Adipocyte (in vitro differentiated cells): ENCODE measurements around the gene DLEC1.
"Not testable (repeated sequence)": the region's sequence is repeated elsewhere in the genome, so short reads cannot be mapped to it uniquely, and the experiment has no call there.

Experiments
- DNase-seq: peaks from one replicate; pipeline ENCODE4 v3.0.0-alpha.2; 2015; ENCODE audit warnings: low read depth
- H3K27me3 ChIP-seq: replicated peaks from 2 replicates; pipeline ENCODE4 v1.7.0; 2013; ENCODE audit warnings: mild to moderate bottlenecking, low read length, moderate library complexity; ENCODE audit not compliant: control insufficient read depth, insufficient read depth
- H3K36me3 ChIP-seq: 2 replicates; pipeline ENCODE4 v1.7.0; 2013; ENCODE audit warnings: low read length, mild to moderate bottlenecking, moderate library complexity; ENCODE audit not compliant: control insufficient read depth, insufficient read depth, severe bottlenecking
- H3K4me1 ChIP-seq: 2 replicates; pipeline ENCODE4 v1.7.0; 2013; ENCODE audit warnings: mild to moderate bottlenecking, low read length, moderate library complexity; ENCODE audit not compliant: control insufficient read depth, insufficient read depth
- H3K4me3 ChIP-seq: 2 replicates; pipeline ENCODE4 v1.7.0; 2013; ENCODE audit warnings: mild to moderate bottlenecking, low read length, moderate library complexity
- H3K9ac ChIP-seq: 2 replicates; pipeline ENCODE4 v1.7.0; 2013; ENCODE audit warnings: mild to moderate bottlenecking, low read length, moderate library complexity
- H3K9me3 ChIP-seq: 2 replicates; pipeline ENCODE4 v1.7.0; 2013; ENCODE audit warnings: mild to moderate bottlenecking, low read length, moderate library complexity; ENCODE audit not compliant: control insufficient read depth

DLEC1 gene

GRCh38 chr3:38151667-38152265, 112.8 kb downstream of the DLEC1 start:
- Histone ChIP-seq H3K4me1 (peaks cover 14% of the 10 kb centered on the region), H3K27me3 (no peaks in the 10 kb centered on the region), H3K36me3 (no peaks in the 10 kb centered on the region), H3K4me3 (no peak overlapping the region), H3K9ac (no peak overlapping the region), H3K9me3 (peaks cover 7% of the 10 kb centered on the region)
- DNase-seq = no peak

GRCh38 chr3:38152609-38153008, 113.6 kb downstream of the DLEC1 start:
- no peaks in the 10 kb centered on the region for H3K36me3 ChIP-seq
- H3K4me3 ChIP-seq = no peak overlapping the region
- no peaks in the 10 kb centered on the region for H3K27me3 ChIP-seq
- H3K4me1 ChIP-seq = peaks cover 14% of the 10 kb centered on the region
- DNase-seq = no peak
- H3K9me3 ChIP-seq = no peaks in the 10 kb centered on the region
- H3K9ac ChIP-seq = no peak overlapping the region

- Histone ChIP-seq H3K9me3 (no peaks in the 10 kb centered on the region), H3K27me3 (no peaks in the 10 kb centered on the region), H3K4me1 (peaks cover 14% of the 10 kb centered on the region), H3K9ac (no peak overlapping the region), H3K36me3 (no peaks in the 10 kb centered on the region), H3K4me3 (no peak overlapping the region)
- DNase-seq = no peak
Observed at GRCh38 chr3:38153221-38153620, 114.2 kb downstream of the DLEC1 start.

GRCh38 chr3:38154033-38154494, 115.1 kb downstream of the DLEC1 start:
- no peaks in the 10 kb centered on the region for H3K27me3 ChIP-seq
- H3K36me3 ChIP-seq = no peaks in the 10 kb centered on the region
- DNase-seq = peak; percentile 79
- no peaks in the 10 kb centered on the region for H3K9me3 ChIP-seq
- peaks cover 14% of the 10 kb centered on the region for H3K4me1 ChIP-seq
- no peak overlapping the region for H3K9ac ChIP-seq
- H3K4me3 ChIP-seq = no peak overlapping the region

- no peak for DNase-seq
- Histone ChIP-seq H3K4me1 (peaks cover 14% of the 10 kb centered on the region), H3K9ac (no peak overlapping the region), H3K4me3 (no peak overlapping the region), H3K27me3 (no peaks in the 10 kb centered on the region), H3K9me3 (no peaks in the 10 kb centered on the region), H3K36me3 (no peaks in the 10 kb centered on the region)
Observed at GRCh38 chr3:38154625-38155255, 115.7 kb downstream of the DLEC1 start.

DNA sequence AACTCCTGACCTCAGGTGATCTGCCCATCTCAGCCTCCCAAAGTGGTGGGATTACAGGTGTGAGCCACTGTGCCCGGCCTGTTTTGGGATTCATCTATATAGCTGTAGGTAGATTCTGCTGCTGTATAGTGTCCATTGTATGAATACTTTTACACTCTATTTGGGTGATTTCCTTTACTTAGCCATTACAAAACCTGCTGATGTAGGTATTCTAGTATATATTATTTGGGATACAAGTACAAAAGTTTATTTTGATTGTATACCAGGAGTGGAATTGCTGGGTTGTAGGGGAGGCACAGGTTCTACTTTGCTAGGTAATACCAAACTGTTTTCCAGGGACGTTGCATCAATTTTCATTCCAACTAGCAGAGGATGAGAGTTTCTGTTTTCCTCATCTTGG, 116.8 kb downstream of the DLEC1 start:
- Histone ChIP-seq H3K36me3 (no peaks in the 10 kb centered on the region), H3K9me3 (no peaks in the 10 kb centered on the region), H3K4me1 (peaks cover 14% of the 10 kb centered on the region), H3K9ac (no peak overlapping the region), H3K27me3 (no peaks in the 10 kb centered on the region), H3K4me3 (no peak overlapping the region)
- DNase-seq = no peak

- no peaks in the 10 kb centered on the region for H3K36me3 ChIP-seq
- peaks cover 14% of the 10 kb centered on the region for H3K4me1 ChIP-seq
- no peak overlapping the region for H3K4me3 ChIP-seq
- no peak for DNase-seq
- no peaks in the 10 kb centered on the region for H3K27me3 ChIP-seq
- no peak overlapping the region for H3K9ac ChIP-seq
- H3K9me3 ChIP-seq = no peaks in the 10 kb centered on the region
Observed at GRCh38 chr3:38157117-38157516, 118.1 kb downstream of the DLEC1 start.

GRCh38 chr3:38157595-38157994, 118.6 kb downstream of the DLEC1 start:
- Histone ChIP-seq H3K36me3 (no peaks in the 10 kb centered on the region), H3K9ac (no peak overlapping the region), H3K9me3 (no peaks in the 10 kb centered on the region), H3K27me3 (no peaks in the 10 kb centered on the region), H3K4me1 (peaks cover 14% of the 10 kb centered on the region), H3K4me3 (no peak overlapping the region)
- no peak for DNase-seq

- H3K36me3 ChIP-seq = no peaks in the 10 kb centered on the region
- no peaks in the 10 kb centered on the region for H3K9me3 ChIP-seq
- no peak for DNase-seq
- H3K9ac ChIP-seq = no peak overlapping the region
- no peaks in the 10 kb centered on the region for H3K27me3 ChIP-seq
- peaks cover 13% of the 10 kb centered on the region for H3K4me1 ChIP-seq
- H3K4me3 ChIP-seq = no peak overlapping the region
Observed at GRCh38 chr3:38158472-38158871, 119.5 kb downstream of the DLEC1 start.

DNA sequence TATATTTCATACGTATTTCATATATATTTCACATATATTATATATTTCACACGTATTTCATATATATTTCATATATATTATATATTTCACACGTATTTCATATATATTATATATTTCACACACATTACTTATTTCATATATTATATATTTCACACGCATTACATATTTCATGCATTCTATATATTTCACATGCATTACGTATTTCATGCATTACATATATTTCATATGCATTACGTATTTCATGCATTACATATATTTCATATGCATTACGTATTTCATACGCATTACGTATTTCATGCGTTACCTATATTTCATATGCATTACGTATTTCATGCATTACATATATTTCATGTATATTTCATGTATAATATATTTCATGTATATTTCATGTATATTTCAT, 121.7 kb downstream of the DLEC1 start:
- H3K27me3 ChIP-seq, DNase-seq, H3K4me1 ChIP-seq, H3K36me3 ChIP-seq, H3K4me3 ChIP-seq, H3K9me3 ChIP-seq, H3K9ac ChIP-seq: not testable (repeated sequence)

- Histone ChIP-seq H3K4me3 (no peak overlapping the region), H3K36me3 (no peaks in the 10 kb centered on the region), H3K9ac (no peak overlapping the region), H3K4me1 (peaks cover 16% of the 10 kb centered on the region), H3K9me3 (no peaks in the 10 kb centered on the region), H3K27me3 (no peaks in the 10 kb centered on the region)
- no peak for DNase-seq
Observed at GRCh38 chr3:38163117-38163840, 124.3 kb downstream of the DLEC1 start.
